Bone marrow (tissue), 2 donors: ENCODE measurements around the gene PROM1.

Experiments used
- DNase-seq, 2 donors: peaks; one replicate each; lab custom pipeline; 2025; lab: John Stamatoyannopoulos, UW

PROM1 gene

GRCh38 chr4:16062601-16063000 is 21.2 kb downstream of the PROM1 start:
- no peak for DNase-seq

- no peak for DNase-seq
Measured at GRCh38 chr4:16056681-16057385, 27.0 kb downstream of the PROM1 start.

- peak in 1 of 2 donors; percentile 79 for DNase-seq
Measured at GRCh38 chr4:16055873-16056272, 27.9 kb downstream of the PROM1 start.

GRCh38 chr4:16055471-16055870 is 28.4 kb downstream of the PROM1 start:
- peak in 1 of 2 donors; percentile 79 for DNase-seq

- no peak for DNase-seq
Measured at GRCh38 chr4:16052939-16053338, 30.9 kb downstream of the PROM1 start.

- DNase-seq = no peak
Measured at GRCh38 chr4:16051980-16052379, 31.8 kb downstream of the PROM1 start.

- no peak for DNase-seq
Measured at GRCh38 chr4:16051132-16051531, 32.7 kb downstream of the PROM1 start.

- no peak for DNase-seq
Measured at GRCh38 chr4:16050669-16051068, 33.2 kb downstream of the PROM1 start.

GRCh38 chr4:16048619-16049419 is 35.0 kb downstream of the PROM1 start:
- DNase-seq = no peak

GRCh38 chr4:16045687-16046086 is 38.1 kb downstream of the PROM1 start:
- no peak for DNase-seq

- peak in 1 of 2 donors; percentile 66 for DNase-seq
Measured at GRCh38 chr4:16043642-16044498, 40.0 kb downstream of the PROM1 start.

GRCh38 chr4:16039139-16039538 is 44.7 kb downstream of the PROM1 start:
- DNase-seq = no peak

- DNase-seq = no peak
Measured at GRCh38 chr4:16037901-16038300, 45.9 kb downstream of the PROM1 start.

- no peak for DNase-seq
Measured at GRCh38 chr4:16035843-16036242, 48.0 kb downstream of the PROM1 start.

GRCh38 chr4:16034010-16034748 is 49.6 kb downstream of the PROM1 start:
- DNase-seq = no peak

- DNase-seq = no peak
Measured at GRCh38 chr4:16032396-16032770, 51.4 kb downstream of the PROM1 start.

GRCh38 chr4:16031546-16032395 is 52.1 kb downstream of the PROM1 start:
- peak in 1 of 2 donors; percentile 63 for DNase-seq

- no peak for DNase-seq
Measured at GRCh38 chr4:16029886-16030285, 53.9 kb downstream of the PROM1 start.

GRCh38 chr4:16029262-16029661 is 54.6 kb downstream of the PROM1 start:
- DNase-seq = no peak

- DNase-seq = no peak
Measured at GRCh38 chr4:16027626-16028025, 56.2 kb downstream of the PROM1 start.

GRCh38 chr4:16027114-16027513 is 56.7 kb downstream of the PROM1 start:
- DNase-seq = no peak
